ENCODE results near the gene JAK1.
A peak's percentile ranks its signal among the peaks of the same experiment; 100 is the strongest.

DNA sequence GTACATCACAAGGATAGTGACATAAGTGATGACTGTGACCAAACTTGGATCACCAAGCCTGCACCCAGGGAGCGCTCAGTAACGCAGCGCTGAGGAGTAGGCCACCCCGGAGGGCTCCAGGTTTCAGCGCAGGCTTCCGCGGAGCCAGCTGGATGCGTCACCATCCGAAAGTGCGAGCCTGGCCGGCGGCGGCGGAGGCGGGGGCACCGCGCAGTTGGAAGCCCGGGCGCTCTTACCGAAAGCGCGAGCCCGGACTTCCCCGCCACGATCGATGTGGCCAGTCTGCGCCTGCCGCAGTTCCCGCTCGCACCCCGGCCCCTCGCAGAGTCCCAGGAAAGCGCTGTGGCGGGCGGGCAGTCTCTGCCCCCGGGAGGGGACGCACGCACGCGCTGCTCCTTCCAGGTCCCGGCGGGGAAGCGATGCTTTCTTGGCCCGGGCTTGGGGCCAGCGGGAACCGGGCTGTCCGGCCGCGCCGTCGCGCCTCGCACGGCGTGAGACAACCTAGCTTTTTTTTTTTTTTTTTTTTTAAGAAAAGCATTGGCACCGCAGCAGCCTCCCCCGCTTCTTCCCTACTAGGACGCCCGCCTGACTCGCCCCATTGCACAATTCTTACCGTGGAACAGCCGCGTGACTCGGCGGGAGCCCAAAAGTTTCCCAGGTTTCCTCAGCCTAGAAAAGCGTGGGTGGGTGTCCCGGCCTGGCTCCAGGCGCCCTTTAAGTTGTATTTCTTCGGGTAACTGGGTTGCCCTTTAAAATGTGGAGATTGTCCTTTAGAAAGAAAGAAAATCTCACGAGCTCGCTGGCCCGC is 36.4 kb upstream of the JAK1 start:
- TF ChIP-seq, protein P1, sequence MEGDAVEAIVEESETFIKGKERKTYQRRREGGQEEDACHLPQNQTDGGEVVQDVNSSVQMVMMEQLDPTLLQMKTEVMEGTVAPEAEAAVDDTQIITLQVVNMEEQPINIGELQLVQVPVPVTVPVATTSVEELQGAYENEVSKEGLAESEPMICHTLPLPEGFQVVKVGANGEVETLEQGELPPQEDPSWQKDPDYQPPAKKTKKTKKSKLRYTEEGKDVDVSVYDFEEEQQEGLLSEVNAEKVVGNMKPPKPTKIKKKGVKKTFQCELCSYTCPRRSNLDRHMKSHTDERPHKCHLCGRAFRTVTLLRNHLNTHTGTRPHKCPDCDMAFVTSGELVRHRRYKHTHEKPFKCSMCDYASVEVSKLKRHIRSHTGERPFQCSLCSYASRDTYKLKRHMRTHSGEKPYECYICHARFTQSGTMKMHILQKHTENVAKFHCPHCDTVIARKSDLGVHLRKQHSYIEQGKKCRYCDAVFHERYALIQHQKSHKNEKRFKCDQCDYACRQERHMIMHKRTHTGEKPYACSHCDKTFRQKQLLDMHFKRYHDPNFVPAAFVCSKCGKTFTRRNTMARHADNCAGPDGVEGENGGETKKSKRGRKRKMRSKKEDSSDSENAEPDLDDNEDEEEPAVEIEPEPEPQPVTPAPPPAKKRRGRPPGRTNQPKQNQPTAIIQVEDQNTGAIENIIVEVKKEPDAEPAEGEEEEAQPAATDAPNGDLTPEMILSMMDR (IDR thresholded peaks at IDR 0.05), result peak in 1 of 12 donors; percentile 5
- TF ChIP-seq POLR2A (IDR thresholded peaks at IDR 0.05), result peak in 1 of 2 donors; percentile 42
